ENCODE results near the gene XKR8.

GRCh38 chr1:27999055-27999454 lies 39.3 kb downstream of the XKR8 start:
- TF ChIP-seq CTCF (IDR thresholded peaks at IDR 0.05 in 2 of 3, conservative IDR thresholded peaks at IDR 0.05 in 1 of 3; ENCODE audit: control insufficient read depth in 2 of 3, extremely low read depth in 1 of 3, insufficient read depth in 1 of 3, low read depth in 3 of 3, low read length in 3 of 3) (no peak), YY1 (IDR thresholded peaks at IDR 0.05; ENCODE audit: low read depth, low read length) (no peak), RAD21 (IDR thresholded peaks at IDR 0.05; ENCODE audit: insufficient read depth, low read depth, low read length) (no peak), ZBTB4 (CRISPR knock-in tag; IDR thresholded peaks at IDR 0.05) (no peak), SMC3 (IDR thresholded peaks at IDR 0.05; ENCODE audit: borderline replicate concordance, low read length) (no peak), EZH2 (IDR thresholded peaks at IDR 0.05; ENCODE audit: borderline replicate concordance, control insufficient read depth, low read depth, low read length) (no peak), SP1 (IDR thresholded peaks at IDR 0.05; ENCODE audit: low read depth, low read length) (no peak)
- TF ChIP-seq, protein P1, sequence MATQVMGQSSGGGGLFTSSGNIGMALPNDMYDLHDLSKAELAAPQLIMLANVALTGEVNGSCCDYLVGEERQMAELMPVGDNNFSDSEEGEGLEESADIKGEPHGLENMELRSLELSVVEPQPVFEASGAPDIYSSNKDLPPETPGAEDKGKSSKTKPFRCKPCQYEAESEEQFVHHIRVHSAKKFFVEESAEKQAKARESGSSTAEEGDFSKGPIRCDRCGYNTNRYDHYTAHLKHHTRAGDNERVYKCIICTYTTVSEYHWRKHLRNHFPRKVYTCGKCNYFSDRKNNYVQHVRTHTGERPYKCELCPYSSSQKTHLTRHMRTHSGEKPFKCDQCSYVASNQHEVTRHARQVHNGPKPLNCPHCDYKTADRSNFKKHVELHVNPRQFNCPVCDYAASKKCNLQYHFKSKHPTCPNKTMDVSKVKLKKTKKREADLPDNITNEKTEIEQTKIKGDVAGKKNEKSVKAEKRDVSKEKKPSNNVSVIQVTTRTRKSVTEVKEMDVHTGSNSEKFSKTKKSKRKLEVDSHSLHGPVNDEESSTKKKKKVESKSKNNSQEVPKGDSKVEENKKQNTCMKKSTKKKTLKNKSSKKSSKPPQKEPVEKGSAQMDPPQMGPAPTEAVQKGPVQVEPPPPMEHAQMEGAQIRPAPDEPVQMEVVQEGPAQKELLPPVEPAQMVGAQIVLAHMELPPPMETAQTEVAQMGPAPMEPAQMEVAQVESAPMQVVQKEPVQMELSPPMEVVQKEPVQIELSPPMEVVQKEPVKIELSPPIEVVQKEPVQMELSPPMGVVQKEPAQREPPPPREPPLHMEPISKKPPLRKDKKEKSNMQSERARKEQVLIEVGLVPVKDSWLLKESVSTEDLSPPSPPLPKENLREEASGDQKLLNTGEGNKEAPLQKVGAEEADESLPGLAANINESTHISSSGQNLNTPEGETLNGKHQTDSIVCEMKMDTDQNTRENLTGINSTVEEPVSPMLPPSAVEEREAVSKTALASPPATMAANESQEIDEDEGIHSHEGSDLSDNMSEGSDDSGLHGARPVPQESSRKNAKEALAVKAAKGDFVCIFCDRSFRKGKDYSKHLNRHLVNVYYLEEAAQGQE (IDR thresholded peaks at IDR 0.05; ENCODE audit: low read depth, low read length): no peak
- TF ChIP-seq, protein P2, sequence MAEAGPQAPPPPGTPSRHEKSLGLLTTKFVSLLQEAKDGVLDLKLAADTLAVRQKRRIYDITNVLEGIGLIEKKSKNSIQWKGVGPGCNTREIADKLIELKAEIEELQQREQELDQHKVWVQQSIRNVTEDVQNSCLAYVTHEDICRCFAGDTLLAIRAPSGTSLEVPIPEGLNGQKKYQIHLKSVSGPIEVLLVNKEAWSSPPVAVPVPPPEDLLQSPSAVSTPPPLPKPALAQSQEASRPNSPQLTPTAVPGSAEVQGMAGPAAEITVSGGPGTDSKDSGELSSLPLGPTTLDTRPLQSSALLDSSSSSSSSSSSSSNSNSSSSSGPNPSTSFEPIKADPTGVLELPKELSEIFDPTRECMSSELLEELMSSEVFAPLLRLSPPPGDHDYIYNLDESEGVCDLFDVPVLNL (IDR thresholded peaks at IDR 0.05; ENCODE audit: low read depth, low read length): no peak

All from GM12878 (cell line).